ENCODE data around the gene TCP11.

The TCP11 gene

GRCh38 chr6:35173044-35173426, 31.9 kb upstream of the TCP11 start:
- no peak for DNase-seq (ENCODE audit: low read depth)

GRCh38 chr6:35170891-35171290, 29.8 kb upstream of the TCP11 start:
- DNase-seq (ENCODE audit: low read depth): no peak

DNA sequence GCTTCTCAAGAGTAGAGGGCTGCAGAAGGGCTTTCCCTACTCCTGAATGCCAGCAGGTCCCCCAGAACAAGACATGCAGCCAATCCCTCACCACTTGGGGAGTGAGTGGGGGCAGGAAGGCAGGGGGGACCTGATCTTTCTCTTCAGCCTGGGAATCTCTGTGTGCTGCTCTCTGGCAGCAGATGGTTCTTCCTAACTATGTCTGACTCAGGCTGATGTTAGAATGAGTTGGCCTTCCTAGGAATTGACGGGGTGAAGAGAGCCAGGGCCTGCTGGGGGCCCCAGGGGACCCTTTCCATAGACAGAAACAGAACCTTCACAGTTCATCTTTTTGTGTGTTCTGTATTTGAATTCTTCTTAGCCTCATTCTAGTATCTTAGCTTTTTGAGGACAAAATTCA, 29.0 kb upstream of the TCP11 start:
- DNase-seq (ENCODE audit: low read depth): no peak

DNA sequence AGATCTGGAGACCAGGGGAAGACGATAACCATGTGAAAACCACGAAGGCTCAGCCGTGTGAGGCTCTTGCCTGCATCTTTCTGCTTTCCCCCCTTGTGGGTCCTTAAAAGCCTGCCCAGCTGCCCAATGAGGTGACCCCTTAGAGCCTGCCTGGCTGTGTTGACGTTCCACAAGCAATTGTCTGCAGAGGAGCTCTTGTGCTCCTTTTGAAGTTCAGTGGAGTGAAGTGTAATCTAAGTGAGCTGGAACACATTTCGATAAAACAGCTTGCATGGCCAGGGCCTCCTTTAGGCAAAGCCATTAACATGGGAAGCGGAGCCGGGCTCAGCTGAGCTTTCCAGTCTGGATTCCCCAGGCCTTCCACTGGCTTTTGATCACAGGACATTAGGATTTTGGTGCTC, 27.3 kb upstream of the TCP11 start:
- no peak for DNase-seq (ENCODE audit: low read depth)

DNA sequence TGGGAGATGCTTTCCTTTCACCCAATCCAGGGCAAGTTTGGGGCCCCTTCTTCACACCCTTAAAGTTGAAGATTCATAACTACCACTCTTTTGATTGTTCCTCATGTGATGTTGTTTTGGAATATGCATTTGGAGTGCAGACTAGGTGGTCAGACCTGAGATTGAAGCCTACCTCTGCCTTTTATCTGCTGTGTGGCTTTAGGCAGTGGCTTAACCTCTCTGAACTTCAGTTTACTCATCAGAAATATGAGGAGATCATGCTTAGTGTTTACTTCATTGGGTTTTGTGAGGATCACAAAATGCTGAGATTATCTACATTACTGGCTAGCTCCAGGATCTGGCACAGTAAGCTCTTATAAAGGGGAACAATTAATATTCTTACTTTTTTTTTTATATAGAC, 26.4 kb upstream of the TCP11 start:
- DNase-seq (ENCODE audit: low read depth): no peak

DNA sequence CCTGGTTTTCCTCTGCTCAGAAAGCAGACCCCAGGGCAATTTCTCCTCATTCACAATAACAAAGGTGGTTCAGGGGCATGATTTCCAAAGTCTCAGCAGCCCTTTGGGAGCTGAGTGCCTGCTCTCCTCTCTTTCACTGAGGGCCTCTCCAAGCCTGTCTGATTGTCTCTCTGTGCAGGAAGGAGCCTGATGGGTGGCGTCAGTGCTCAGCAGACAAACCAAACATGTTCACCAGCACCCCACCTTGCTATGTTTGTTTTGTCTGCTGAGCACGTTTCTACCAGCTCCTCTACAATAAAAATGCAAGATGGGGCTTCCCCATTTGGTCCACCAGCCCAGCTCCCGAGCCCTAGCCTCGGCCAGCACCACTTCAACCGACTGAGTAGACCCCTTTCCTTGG, 25.4 kb upstream of the TCP11 start:
- DNase-seq (ENCODE audit: low read depth): no peak

- DNase-seq (ENCODE audit: low read depth): no peak
Measured at GRCh38 chr6:35166116-35166515, 25.0 kb upstream of the TCP11 start.

- no peak for DNase-seq (ENCODE audit: low read depth)
Measured at GRCh38 chr6:35165630-35166071, 24.5 kb upstream of the TCP11 start.

DNA sequence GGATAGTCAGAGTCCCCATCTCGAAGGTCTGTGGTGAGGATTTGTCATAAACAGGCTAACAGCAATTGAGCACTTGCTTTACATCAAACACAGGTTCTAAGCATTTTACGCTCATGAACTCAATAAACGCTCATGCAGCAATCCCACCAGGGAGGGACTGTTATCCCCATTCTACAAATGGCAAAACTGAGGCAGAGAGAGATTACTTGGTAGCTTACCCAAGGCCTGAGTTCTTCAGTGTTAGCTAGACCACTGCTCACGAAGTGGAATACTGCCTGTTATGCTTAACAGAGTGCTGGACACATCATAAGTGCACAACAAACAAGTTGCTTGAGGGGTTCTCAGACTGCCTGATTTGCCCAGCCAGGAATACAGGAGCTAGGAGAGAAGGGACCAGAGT, 23.7 kb upstream of the TCP11 start:
- DNase-seq (ENCODE audit: low read depth): no peak

DNA sequence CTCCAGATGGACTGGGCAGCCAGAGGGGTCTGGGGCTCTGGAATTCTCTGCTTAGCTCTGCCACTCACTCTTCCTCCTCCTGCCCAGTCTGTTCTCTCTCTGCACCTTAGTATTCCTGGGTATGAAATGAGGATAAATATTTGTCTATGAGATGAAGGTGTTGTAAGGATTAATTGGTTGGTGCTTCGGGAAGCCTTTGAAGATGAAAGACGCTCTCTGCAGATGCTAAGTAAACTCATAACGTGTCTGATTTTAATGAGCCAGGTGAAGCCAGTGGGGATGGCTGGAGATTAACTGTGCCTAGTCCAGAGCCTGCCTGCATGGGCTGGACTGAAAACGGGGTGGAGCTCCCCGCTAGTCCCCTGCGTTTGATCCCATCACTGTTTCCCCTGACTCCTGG, 23.1 kb upstream of the TCP11 start:
- DNase-seq (ENCODE audit: low read depth): no peak

- DNase-seq (ENCODE audit: low read depth): no peak
Measured at GRCh38 chr6:35163836-35164235, 22.7 kb upstream of the TCP11 start.

DNA sequence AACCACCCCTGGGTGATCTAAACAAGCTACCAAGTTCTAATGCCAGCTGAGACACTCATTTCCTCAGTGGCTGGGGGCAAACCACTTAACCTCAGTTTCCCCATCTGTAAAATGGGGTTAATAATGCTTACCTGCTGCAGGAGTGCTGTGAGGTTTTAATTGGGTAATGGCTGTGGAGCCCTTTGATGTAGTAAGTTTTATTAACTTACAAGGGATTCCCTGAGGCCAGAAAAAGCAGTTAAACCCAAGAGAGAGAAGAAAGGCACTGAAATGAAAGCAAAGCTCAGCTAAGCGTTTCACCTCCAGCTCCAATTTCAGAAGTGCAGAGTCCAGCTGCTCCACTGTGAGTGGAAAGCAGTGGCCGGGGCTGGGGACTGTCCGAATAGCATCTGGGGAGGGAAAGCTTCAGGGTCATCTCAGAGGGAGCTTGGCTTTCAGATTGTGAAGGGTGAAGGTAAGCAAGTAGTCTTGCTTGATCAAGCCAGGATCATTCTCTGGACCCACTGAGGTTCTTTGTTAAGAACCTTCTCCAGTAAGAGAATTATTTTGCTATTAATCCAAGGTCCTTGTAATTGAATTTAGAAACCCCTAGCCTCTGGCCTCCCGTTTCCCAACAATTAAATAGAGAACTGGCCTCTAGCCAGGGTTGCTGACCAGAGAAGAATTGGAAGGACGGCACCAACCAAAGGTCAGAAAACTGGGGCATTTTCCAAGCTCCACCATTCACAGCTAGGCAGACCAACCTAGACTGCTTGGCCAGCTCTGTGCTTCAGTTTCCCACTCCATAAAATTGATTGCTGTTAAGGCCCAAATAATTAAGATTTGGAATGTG, 20.9 kb upstream of the TCP11 start:
- DNase-seq (ENCODE audit: low read depth): no peak

DNA sequence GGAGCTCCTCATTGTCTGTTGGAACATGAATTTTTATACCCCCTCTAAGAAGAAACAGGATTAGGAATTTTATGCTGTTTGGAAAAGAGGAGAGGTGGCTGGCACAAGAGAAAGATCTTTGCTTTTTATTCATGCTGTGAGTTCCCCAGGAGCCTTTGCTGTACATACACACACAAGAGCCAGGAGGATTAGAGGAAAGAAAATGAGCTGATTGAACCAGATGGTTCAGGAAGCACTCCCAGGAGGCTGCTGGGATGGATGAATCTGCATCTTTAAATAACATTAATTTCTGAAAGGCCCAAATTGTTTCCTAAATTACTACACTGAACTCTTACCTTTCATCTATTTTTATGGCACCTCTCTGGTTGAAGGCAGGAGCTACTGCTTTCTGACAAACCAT, 20.1 kb upstream of the TCP11 start:
- no peak for DNase-seq (ENCODE audit: low read depth)

- DNase-seq (ENCODE audit: low read depth): no peak
Measured at GRCh38 chr6:35160642-35161041, 19.5 kb upstream of the TCP11 start.

DNA sequence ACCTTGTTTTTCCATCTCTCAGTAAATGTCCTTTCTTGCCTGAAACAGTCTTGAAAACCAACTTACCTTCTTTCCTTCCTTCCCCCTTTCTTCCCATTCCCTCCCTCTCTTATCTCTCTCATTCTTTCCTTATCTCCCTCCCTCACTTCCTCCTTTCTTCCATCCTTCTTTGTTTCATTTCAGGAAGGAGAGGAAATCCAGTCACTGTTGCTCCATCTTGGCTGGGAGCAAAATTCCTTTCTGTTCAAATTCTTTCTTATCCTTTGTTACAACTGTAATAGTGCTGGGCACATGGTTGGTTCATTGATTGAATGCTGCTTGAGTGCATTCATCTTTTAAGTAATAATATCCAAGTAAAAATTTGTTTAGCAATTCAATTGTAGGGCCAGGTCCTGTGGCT, 17.4 kb upstream of the TCP11 start:
- DNase-seq (ENCODE audit: low read depth): no peak

DNA sequence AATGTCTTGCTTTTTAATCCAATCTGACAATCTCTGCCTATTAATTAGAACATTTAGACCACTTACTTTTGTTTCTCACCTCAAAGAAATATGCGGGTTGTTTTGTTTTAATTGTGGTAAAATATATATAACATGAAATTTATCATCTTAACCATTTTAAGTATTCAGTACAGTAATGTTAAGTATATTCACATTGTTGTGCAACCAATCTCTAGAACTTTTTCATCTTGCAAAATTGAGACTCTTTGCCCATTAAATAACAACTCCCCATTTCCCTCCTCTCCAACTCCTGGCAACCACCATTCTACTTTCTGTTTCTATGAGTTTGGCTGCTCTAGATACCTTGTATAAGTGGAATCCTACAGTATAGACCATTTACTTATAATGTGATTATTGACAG, 13.8 kb upstream of the TCP11 start:
- no peak for DNase-seq (ENCODE audit: low read depth)

- no peak for DNase-seq (ENCODE audit: low read depth)
Measured at GRCh38 chr6:35154262-35154661, 13.1 kb upstream of the TCP11 start.

DNA sequence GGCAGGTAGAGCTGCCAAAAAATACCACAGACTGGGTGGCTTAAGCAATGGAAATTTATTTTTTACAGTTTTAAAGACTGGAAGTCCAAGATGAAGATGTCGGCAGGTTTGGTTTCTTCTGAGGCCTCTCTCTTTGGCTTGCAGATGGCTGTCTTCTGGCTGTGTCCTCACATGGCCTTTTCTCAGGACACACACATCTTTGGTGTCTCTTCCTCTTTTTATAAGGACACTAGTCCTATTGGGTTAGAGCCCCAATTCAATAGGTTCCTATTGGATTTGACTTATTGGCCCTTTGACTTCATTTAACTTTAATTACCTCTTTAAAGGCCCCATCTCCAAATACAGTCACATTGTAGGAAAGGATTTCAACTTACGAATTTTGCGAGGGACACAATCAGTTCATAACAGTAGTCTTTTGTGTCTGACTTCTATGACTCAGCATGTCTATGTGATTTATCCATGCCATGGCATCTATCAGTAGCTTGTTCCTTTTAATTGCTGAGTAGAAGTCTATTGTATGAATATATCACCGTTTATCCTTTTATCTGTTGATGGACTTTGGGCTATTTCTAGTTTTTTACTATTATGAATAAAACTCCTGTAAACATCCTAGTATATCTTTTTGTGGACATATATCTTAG, 11.0 kb upstream of the TCP11 start:
- no peak for DNase-seq (ENCODE audit: low read depth)

GRCh38 chr6:35151466-35151865, 10.3 kb upstream of the TCP11 start:
- no peak for DNase-seq (ENCODE audit: low read depth)

DNA sequence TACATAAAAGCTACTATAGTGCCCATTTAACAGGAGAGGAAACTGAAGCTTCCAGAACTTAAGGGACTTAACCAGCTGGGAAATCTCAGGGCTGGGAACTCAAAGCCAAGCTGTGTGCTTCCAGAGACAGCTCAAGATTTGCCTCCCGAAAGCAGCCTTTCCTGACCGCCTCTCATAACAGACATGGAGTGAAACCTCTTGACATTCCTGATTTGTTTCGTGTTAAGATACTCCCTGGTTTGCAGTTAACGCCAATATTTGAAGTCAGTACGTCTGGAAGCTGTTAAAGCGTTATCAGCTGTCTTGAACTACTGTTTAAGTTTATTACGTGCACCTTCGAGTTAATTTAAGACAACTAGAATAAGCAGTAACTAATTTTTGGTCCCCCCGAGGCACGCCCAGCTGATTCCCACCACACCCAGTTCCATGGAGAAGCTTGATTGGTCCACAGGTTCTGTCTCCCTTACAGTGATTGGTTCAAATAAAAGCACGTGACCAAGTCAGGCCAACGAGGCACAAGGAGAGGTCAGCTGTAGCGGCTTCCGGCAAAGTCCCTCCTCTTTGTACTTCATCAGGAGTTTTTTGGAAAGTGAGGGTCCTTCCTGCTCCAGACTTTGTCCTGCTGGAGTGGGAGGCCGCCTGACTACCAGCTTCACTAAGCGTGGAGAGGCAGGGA, 8.9 kb upstream of the TCP11 start:
- no peak for DNase-seq (ENCODE audit: low read depth)

DNA sequence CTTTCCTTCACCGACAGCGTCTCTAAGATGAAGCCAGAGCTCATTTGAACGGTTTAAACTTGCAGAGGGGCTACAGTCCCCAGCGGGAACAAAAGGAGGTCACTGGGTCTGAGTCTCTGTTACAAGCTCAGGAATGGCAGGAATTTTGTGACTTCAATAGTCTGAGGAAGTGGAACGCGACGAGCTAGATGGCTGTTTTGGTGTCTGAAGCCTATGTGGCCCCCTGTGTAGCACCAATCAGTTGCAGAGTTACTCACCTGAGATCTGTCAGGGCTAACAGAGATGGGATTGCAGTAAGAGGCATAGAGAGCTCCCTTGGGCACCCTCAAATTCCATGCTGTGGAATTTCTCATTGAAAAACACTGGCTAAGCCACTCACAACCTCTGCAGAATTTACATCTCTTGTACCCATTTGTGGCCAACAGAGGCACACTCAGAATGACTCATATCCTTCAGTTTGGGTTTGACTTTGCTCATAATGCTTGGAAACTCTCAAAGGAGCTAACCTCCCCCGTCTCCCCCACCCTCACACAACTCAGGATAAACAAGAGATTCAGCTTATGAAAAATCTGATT, 7.1 kb upstream of the TCP11 start:
- DNase-seq (ENCODE audit: low read depth): no peak

DNA sequence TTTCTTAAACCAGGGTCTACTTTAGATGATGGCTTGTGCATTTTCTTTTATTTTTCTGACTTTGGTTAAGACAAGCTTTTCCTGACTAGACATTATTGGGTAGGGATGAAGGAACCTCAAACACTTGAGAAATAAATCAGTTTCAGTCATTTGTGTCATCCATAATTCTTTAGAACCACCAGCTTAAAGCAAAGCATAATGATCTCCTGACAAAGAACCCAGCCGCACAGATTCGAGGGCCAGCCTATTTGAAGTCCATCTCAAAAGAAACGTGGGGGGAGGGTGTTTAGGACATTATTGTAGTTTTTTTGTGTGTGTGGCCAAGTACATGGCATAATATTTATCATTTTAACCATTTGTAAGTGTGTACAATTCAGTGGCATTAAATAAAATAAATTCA, 6.3 kb upstream of the TCP11 start:
- DNase-seq (ENCODE audit: low read depth): no peak

DNA sequence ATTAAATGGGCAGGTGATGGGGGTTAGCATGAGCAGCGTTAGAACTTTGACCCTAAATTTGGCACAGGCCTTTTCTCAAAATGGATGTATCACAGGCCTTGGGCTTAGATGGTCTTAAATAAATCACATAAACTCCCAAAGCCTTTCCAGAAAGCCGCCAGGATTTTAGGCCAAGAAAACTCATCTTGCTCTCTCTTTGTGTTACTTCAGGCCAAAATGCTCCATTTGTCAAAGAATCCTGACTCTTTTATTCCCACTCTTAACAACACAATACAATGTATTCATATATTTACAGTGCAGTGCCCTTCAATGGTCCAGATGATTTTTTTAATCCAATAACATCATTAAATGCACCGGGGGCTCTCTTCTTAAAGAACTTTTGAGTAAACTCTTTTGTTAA, 5.9 kb upstream of the TCP11 start:
- no peak for DNase-seq (ENCODE audit: low read depth)
